Caco-2 (cell line): ENCODE measurements around the gene COLEC11. TPM values are rescaled to one million over a fixed set of nuclear protein-coding genes. Genes with fewer than 3 reads are reported as not detected.

ENCODE experiments used
- BruUV-seq: library from RNA; stranded (reverse); fragments of 400-500 nt; replicated peaks from 2 replicates; lab custom pipeline; 2021; lab: Mats Ljungman, UMichigan
- CTCF ChIA-PET: fragments of 300-600 bp; sonication (Branson Sonifier 250); formaldehyde crosslinking; loops from one replicate; lab custom pipeline; 2022; ENCODE audit warnings: antibody characterized with exemption; lab: Charles Lee
- POLR2A ChIA-PET: fragments of 300-600 bp; sonication (Branson Sonifier 250); formaldehyde crosslinking; loops from one replicate; lab custom pipeline; 2022; ENCODE audit warnings: antibody characterized with exemption; lab: Charles Lee
- DNase-seq, 2 experiments: peaks; one replicate each; pipeline versions ENCODE4 v3.0.0 to v3.0.0-alpha.2; 2020 to 2022
- H3K27me3 ChIP-seq: replicated peaks from 2 replicates; pipeline ENCODE4 v1.6.0; 2011; ENCODE audit warnings: low read length; ENCODE audit not compliant: control insufficient read depth, insufficient read depth
- H3K36me3 ChIP-seq: 2 replicates; pipeline ENCODE4 v1.5.1; 2011; ENCODE audit warnings: low read length; ENCODE audit not compliant: control insufficient read depth, insufficient read depth
- H3K4me1 ChIP-seq: fragments of 250-450 bp; sonication (Bioruptor Pico); 2 replicates; pipeline ENCODE4 v1.5.1; 2020; ENCODE audit warnings: mild to moderate bottlenecking
- H3K4me3 ChIP-seq: 2 replicates; pipeline ENCODE4 v1.5.1; 2011; ENCODE audit warnings: low read depth, mild to moderate bottlenecking, control low read depth, low read length
- H3K9me3 ChIP-seq: fragments of 250-450 bp; sonication (Bioruptor Pico); 2 replicates; pipeline ENCODE4 v1.5.1; 2020; ENCODE audit warnings: mild to moderate bottlenecking, moderate library complexity
- H3K27ac Mint-ChIP-seq: one replicate; pipeline ENCODE4 v1.8.0; 2022; ENCODE audit warnings: mixed read lengths; ENCODE audit not compliant: unreplicated experiment
- H3K27me3 Mint-ChIP-seq: one replicate; pipeline ENCODE4 v1.8.0; 2022; ENCODE audit warnings: mixed read lengths; ENCODE audit not compliant: insufficient read depth, unreplicated experiment
- H3K36me3 Mint-ChIP-seq: one replicate; pipeline ENCODE4 v1.8.0; 2022; ENCODE audit warnings: mild to moderate bottlenecking, mixed read lengths; ENCODE audit not compliant: insufficient read depth, unreplicated experiment
- H3K4me1 Mint-ChIP-seq: one replicate; pipeline ENCODE4 v1.8.0; 2022; ENCODE audit warnings: low read depth, mixed read lengths; ENCODE audit not compliant: unreplicated experiment
- H3K4me3 Mint-ChIP-seq: one replicate; pipeline ENCODE4 v1.8.0; 2022; ENCODE audit warnings: mild to moderate bottlenecking, moderate library complexity, mixed read lengths; ENCODE audit not compliant: unreplicated experiment
- H3K9me3 Mint-ChIP-seq: one replicate; pipeline ENCODE4 v1.8.0; 2022; ENCODE audit warnings: mixed read lengths; ENCODE audit not compliant: unreplicated experiment
- intact Hi-C: fragments of 100-400 bp; cut with micrococcal nuclease; formaldehyde crosslinking; loops from one replicate; pipeline ENCODE4 v1.10.0; 2022; ENCODE audit not compliant: unreplicated experiment
- total RNA-seq: library from RNA; stranded (reverse); gene quantifications from 2 replicates; pipeline ENCODE4 v1.2.3, GENCODE V29; 2022
- TF ChIP-seq, protein P1 (sequence below), 2 experiments: fragments of 200-600 bp in 1 of 2; IDR thresholded peaks; 1 replicate in 1 of 2; 2 replicates in 1 of 2; pipeline versions ENCODE4 v1.5.1 to v1.8.0; 2011 to 2022; ENCODE audit warnings: antibody characterized with exemption in 1 of 2, control low read depth in 1 of 2, inconsistent platforms in 1 of 2, low read depth in 1 of 2, low read length in 1 of 2, mild to moderate bottlenecking in 1 of 2, moderate library complexity in 1 of 2; ENCODE audit not compliant: insufficient read depth in 1 of 2, severe bottlenecking in 1 of 2, unreplicated experiment in 1 of 2

The COLEC11 gene
- total RNA-seq, 1 experiment from 2014 or later: not detected

DNA sequence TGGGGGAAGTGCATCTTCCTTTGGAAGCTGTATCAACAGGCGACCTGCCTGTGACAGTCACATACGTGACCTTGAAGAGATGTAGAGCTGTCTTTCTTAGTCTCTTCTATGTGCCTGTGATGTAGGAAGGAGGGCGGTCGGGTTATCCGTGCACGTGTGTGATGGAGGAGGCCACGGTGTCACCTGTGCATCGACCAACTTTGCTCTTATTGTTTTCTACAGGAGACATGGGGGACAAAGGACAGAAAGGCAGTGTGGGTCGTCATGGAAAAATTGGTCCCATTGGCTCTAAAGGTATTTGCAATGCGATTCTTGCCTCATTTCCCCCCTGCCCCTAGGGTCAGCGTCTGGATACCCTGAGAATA is 42.4 kb downstream of the COLEC11 start:
- intact Hi-C loops: no loop called here
- no TSS peak for BruUV-seq
- no peaks in the 10 kb centered on the region for H3K4me1 ChIP-seq
- no peak overlapping the region for H3K4me3 ChIP-seq
- no peak for DNase-seq
- no peaks in the 10 kb centered on the region for H3K36me3 ChIP-seq
- H3K9me3 ChIP-seq: no peaks in the 10 kb centered on the region
- ChIA-PET POLR2A (no interaction called here), CTCF (no interaction called here)
- H3K36me3 Mint-ChIP-seq: no peaks in the 10 kb centered on the region
- no peaks in the 10 kb centered on the region for H3K27me3 ChIP-seq
- no peaks in the 10 kb centered on the region for H3K9me3 Mint-ChIP-seq
- H3K4me1 Mint-ChIP-seq: no peaks in the 10 kb centered on the region
- H3K27me3 Mint-ChIP-seq: no peaks in the 10 kb centered on the region
- no peak overlapping the region for H3K4me3 Mint-ChIP-seq
- TF ChIP-seq, protein P1, sequence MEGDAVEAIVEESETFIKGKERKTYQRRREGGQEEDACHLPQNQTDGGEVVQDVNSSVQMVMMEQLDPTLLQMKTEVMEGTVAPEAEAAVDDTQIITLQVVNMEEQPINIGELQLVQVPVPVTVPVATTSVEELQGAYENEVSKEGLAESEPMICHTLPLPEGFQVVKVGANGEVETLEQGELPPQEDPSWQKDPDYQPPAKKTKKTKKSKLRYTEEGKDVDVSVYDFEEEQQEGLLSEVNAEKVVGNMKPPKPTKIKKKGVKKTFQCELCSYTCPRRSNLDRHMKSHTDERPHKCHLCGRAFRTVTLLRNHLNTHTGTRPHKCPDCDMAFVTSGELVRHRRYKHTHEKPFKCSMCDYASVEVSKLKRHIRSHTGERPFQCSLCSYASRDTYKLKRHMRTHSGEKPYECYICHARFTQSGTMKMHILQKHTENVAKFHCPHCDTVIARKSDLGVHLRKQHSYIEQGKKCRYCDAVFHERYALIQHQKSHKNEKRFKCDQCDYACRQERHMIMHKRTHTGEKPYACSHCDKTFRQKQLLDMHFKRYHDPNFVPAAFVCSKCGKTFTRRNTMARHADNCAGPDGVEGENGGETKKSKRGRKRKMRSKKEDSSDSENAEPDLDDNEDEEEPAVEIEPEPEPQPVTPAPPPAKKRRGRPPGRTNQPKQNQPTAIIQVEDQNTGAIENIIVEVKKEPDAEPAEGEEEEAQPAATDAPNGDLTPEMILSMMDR (IDR thresholded peaks at IDR 0.05; ENCODE audit: insufficient read depth in 1 of 2, low read depth in 1 of 2, low read length in 1 of 2, severe bottlenecking in 1 of 2, unreplicated experiment in 1 of 2): no peak
- H3K27ac Mint-ChIP-seq: no peak overlapping the region

DNA sequence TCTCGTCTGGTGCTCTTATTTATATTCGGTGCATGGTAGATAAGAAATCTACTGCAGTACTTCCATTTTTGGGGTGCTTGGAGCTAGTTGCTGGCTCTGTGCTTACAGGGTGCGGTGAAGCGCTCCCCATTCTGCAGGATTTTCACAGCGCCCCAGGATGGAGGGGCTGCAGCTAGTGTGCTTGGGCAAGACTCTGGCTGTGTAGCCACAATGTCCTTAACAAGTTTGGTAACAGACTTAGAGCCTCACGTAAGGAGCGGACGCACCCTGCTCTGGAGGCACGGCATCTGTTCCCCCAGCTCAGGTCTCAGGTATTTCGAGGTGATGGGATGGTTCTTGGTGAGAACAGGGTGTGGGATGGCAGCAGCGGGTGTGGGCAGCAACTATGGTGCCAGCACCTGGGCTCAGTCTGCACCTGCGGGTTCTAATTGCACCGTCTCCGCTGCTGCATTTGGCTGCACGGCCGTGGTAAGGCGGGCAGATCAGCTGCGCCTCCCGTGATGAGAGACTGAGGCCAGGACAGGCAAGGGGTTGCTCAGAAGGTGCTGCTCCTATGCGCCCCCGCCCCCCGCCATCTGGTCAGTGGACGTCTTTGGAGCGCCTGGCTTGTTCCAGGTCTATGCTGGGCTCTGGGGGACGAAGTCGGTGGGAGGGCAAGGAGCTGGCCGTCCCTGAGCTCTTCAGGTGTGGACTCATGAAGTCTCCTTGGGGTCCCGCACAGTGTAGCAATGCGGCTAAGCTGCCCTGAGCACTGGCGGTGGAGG is 43.0 kb downstream of the COLEC11 start:
- no peak overlapping the region for H3K4me3 Mint-ChIP-seq
- TF ChIP-seq, protein P1 (IDR thresholded peaks at IDR 0.05; ENCODE audit: insufficient read depth in 1 of 2, low read depth in 1 of 2, low read length in 1 of 2, severe bottlenecking in 1 of 2, unreplicated experiment in 1 of 2): no peak
- Histone ChIP-seq H3K27me3 (no peaks in the 10 kb centered on the region), H3K36me3 (no peaks in the 10 kb centered on the region), H3K4me1 (no peaks in the 10 kb centered on the region), H3K4me3 (no peak overlapping the region), H3K9me3 (no peaks in the 10 kb centered on the region)
- CTCF ChIA-PET: no interaction called here
- peaks cover 3% of the 10 kb centered on the region for H3K36me3 Mint-ChIP-seq
- H3K4me1 Mint-ChIP-seq: no peaks in the 10 kb centered on the region
- BruUV-seq: no TSS peak
- no peak overlapping the region for H3K27ac Mint-ChIP-seq
- POLR2A ChIA-PET: no interaction called here
- intact Hi-C loops: no loop called here
- no peaks in the 10 kb centered on the region for H3K27me3 Mint-ChIP-seq
- no peaks in the 10 kb centered on the region for H3K9me3 Mint-ChIP-seq
- peak in 1 of 2 experiments; percentile 26 for DNase-seq

DNA sequence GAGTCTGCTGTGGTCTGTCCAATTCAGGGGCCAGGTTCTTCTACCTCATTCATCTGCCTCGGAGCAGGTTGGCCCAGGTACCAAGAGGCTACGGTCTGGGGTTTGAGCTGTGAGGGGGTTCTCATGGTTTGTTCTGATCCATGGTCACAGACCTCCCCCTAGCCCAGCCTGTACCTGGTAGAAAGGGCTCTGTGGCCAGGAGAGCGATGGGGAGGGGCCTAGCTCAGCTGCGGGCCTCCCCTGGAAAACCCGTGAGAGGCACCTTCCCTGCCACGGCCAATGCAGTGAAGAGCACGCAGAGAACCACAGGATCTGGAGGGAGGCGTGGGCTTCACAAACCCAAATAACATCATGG is 43.5 kb downstream of the COLEC11 start:
- BruUV-seq: no TSS peak
- intact Hi-C loops: no loop called here
- peaks cover 5% of the 10 kb centered on the region for H3K36me3 Mint-ChIP-seq
- H3K9me3 ChIP-seq: no peaks in the 10 kb centered on the region
- H3K4me1 Mint-ChIP-seq: no peaks in the 10 kb centered on the region
- TF ChIP-seq, protein P1 (IDR thresholded peaks at IDR 0.05; ENCODE audit: insufficient read depth in 1 of 2, low read depth in 1 of 2, low read length in 1 of 2, severe bottlenecking in 1 of 2, unreplicated experiment in 1 of 2): no peak
- no peak overlapping the region for H3K4me3 Mint-ChIP-seq
- no peaks in the 10 kb centered on the region for H3K9me3 Mint-ChIP-seq
- ChIA-PET POLR2A (no interaction called here), CTCF (no interaction called here)
- no peaks in the 10 kb centered on the region for H3K27me3 ChIP-seq
- peak in 1 of 2 experiments; percentile 25 for DNase-seq
- no peaks in the 10 kb centered on the region for H3K27me3 Mint-ChIP-seq
- H3K27ac Mint-ChIP-seq: no peak overlapping the region
- H3K36me3 ChIP-seq: no peaks in the 10 kb centered on the region
- no peaks in the 10 kb centered on the region for H3K4me1 ChIP-seq
- H3K4me3 ChIP-seq: no peak overlapping the region
